DND-41 (cell line): ENCODE data around the gene FLRT1.

Source experiments
- CTCF ChIP-seq: IDR thresholded peaks from 2 replicates; pipeline ENCODE4 v1.5.1; 2012; ENCODE audit warnings: borderline replicate concordance, low read length, moderate library complexity, mild to moderate bottlenecking; ENCODE audit not compliant: poor library complexity, severe bottlenecking; ENCODE audit errors: extremely low read depth
- EZH2 ChIP-seq: IDR thresholded peaks from 3 replicates; pipeline ENCODE4 v1.6.1; 2012; ENCODE audit warnings: borderline replicate concordance, low read depth, mild to moderate bottlenecking, moderate library complexity, low read length, inconsistent platforms; ENCODE audit not compliant: severe bottlenecking

- TF ChIP-seq CTCF, result no peak
- TF ChIP-seq EZH2, result no peak
These were observed 44.2 kb upstream of the FLRT1 start for GRCh38 chr11:63991558-63991957.
